HepG2 (cell line): ENCODE data around the gene METTL22. TPM values are rescaled to one million over a fixed set of nuclear protein-coding genes. Genes with fewer than 3 reads are reported as not detected.

Experiments used
- ERF ChIP-seq: IDR thresholded peaks from 2 replicates; pipeline ENCODE4 v1.6.1; 2018; ENCODE audit warnings: missing biosample characterization, missing genetic modification reagents
- FOSL2 ChIP-seq: sonication (generic); formaldehyde crosslinking; IDR thresholded peaks from 2 replicates; pipeline ENCODE4 v1.4.0; 2020; ENCODE audit warnings: missing genetic modification reagents
- FOXA1 ChIP-seq, 2 experiments: fragments of 450-650 bp in 1 of 2; sonication (generic) in 1 of 2; formaldehyde crosslinking in 1 of 2; IDR thresholded peaks; 2 replicates each; pipeline versions ENCODE4 v1.4.0 to v1.6.1; 2016 to 2020; ENCODE audit warnings: missing genetic modification reagents in 1 of 2
- FOXO1 ChIP-seq: sonication (generic); formaldehyde crosslinking; IDR thresholded peaks from 2 replicates; pipeline ENCODE4 v1.4.0; 2020; ENCODE audit warnings: missing genetic modification reagents
- KAT7 ChIP-seq: IDR thresholded peaks from 2 replicates; pipeline ENCODE4 v1.6.1; 2018; ENCODE audit warnings: borderline replicate concordance, missing compliant biosample characterization
- KDM5B ChIP-seq: sonication (generic); formaldehyde crosslinking; IDR thresholded peaks from 2 replicates; pipeline ENCODE4 v1.4.0; 2020; ENCODE audit warnings: missing genetic modification reagents, mild to moderate bottlenecking, borderline replicate concordance
- NRL ChIP-seq: sonication (generic); formaldehyde crosslinking; IDR thresholded peaks from 2 replicates; pipeline ENCODE4 v1.5.0; 2020; ENCODE audit warnings: missing genetic modification reagents, mild to moderate bottlenecking, moderate library complexity, borderline replicate concordance
- PAWR ChIP-seq: sonication (generic); formaldehyde crosslinking; IDR thresholded peaks from 2 replicates; pipeline ENCODE4 v1.4.0; 2020; ENCODE audit warnings: missing genetic modification reagents, mild to moderate bottlenecking, borderline replicate concordance
- PAX8 ChIP-seq: sonication (generic); formaldehyde crosslinking; IDR thresholded peaks from 2 replicates; pipeline ENCODE4 v1.8.0; 2022; ENCODE audit warnings: mild to moderate bottlenecking, missing genetic modification reagents, borderline replicate concordance
- RNF2 ChIP-seq: fragments of 450-650 bp; conservative IDR thresholded peaks from 2 replicates; pipeline ENCODE4 v1.6.1; 2016; ENCODE audit warnings: low read depth
- RXRB ChIP-seq: IDR thresholded peaks from 2 replicates; pipeline ENCODE4 v1.6.1; 2016; ENCODE audit warnings: borderline replicate concordance, missing genetic modification reagents, missing compliant biosample characterization
- STAT5B ChIP-seq: sonication (generic); formaldehyde crosslinking; IDR thresholded peaks from 2 replicates; pipeline ENCODE4 v1.4.0; 2020; ENCODE audit warnings: missing genetic modification reagents
- TAF15 ChIP-seq: fragments of 200-400 bp; formaldehyde crosslinking; IDR thresholded peaks from one replicate; pipeline ENCODE4 v1.6.1; 2018; ENCODE audit warnings: mild to moderate bottlenecking, low read depth, low read length; ENCODE audit not compliant: poor library complexity, severe bottlenecking
- ZBTB8A ChIP-seq: sonication (generic); formaldehyde crosslinking; IDR thresholded peaks from 2 replicates; pipeline ENCODE4 v1.4.0; 2020; ENCODE audit warnings: mild to moderate bottlenecking, low read depth, missing genetic modification reagents, borderline replicate concordance
- ZFP36L2 ChIP-seq: sonication (generic); formaldehyde crosslinking; IDR thresholded peaks from 2 replicates; pipeline ENCODE4 v1.4.0; 2020; ENCODE audit warnings: missing genetic modification reagents
- ZNF160 ChIP-seq: sonication (generic); formaldehyde crosslinking; IDR thresholded peaks from 2 replicates; pipeline ENCODE4 v1.8.0; 2022; ENCODE audit warnings: mild to moderate bottlenecking, inconsistent platforms, missing genetic modification reagents
- ZNF501 ChIP-seq: sonication (generic); formaldehyde crosslinking; IDR thresholded peaks from 2 replicates; pipeline ENCODE4 v1.5.1; 2020; ENCODE audit warnings: mild to moderate bottlenecking, moderate library complexity, missing genetic modification reagents
- ZNF552 ChIP-seq: sonication (generic); formaldehyde crosslinking; IDR thresholded peaks from 2 replicates; pipeline ENCODE4 v1.9.0; 2022; ENCODE audit warnings: missing genetic modification reagents, mild to moderate bottlenecking, borderline replicate concordance
- ZNF773 ChIP-seq: sonication (generic); formaldehyde crosslinking; IDR thresholded peaks from 2 replicates; pipeline ENCODE4 v1.4.0; 2020; ENCODE audit warnings: missing genetic modification reagents, borderline replicate concordance
- polyA plus RNA-seq, 8 experiments: library from polyadenylated mRNA; depleted of rRNA in 3 of 8; stranded (reverse) in 7 of 8; unstranded in 1 of 8; fragments of >200 nt; fragmentation: Illumina TruSeq in 4 of 8; extraction: Trizol in 4 of 8; gene quantifications; 2 replicates each; pipeline versions ENCODE4 v1.2.1 to v1.2.3, GENCODE V29; 2011 to 2016; ENCODE audit warnings: low read depth in 4 of 8, missing spikeins in 1 of 8, mixed read lengths in 1 of 8; ENCODE audit not compliant: insufficient read depth in 1 of 8
- total RNA-seq, 5 experiments: library from RNA; depleted of rRNA; stranded (reverse); fragments of >200 nt; fragmentation: Illumina TruSeq; extraction: Trizol; gene quantifications; 2 replicates each; pipeline ENCODE4 v1.2.3, GENCODE V29; 2016; ENCODE audit warnings: low read depth in 1 of 5
- TF ChIP-seq, protein P1 (sequence below): IDR thresholded peaks from 2 replicates; pipeline ENCODE4 v1.6.1; 2016; ENCODE audit warnings: low read depth, control low read depth
- TF ChIP-seq, protein P2 (sequence below): sonication (generic); formaldehyde crosslinking; conservative IDR thresholded peaks from 2 replicates; pipeline ENCODE4 v1.5.0; 2020; ENCODE audit warnings: missing genetic modification reagents
- TF ChIP-seq, protein P3 (sequence below): sonication (generic); formaldehyde crosslinking; IDR thresholded peaks from 2 replicates; pipeline ENCODE4 v1.4.0; 2020; ENCODE audit warnings: missing genetic modification reagents

The METTL22 gene
- total and polyA plus RNA-seq, 2 of the 13 experiments (the other 11 are each of a cell fraction or from before 2014, with no cell fraction given): 36.2 to 94.8 TPM

DNA sequence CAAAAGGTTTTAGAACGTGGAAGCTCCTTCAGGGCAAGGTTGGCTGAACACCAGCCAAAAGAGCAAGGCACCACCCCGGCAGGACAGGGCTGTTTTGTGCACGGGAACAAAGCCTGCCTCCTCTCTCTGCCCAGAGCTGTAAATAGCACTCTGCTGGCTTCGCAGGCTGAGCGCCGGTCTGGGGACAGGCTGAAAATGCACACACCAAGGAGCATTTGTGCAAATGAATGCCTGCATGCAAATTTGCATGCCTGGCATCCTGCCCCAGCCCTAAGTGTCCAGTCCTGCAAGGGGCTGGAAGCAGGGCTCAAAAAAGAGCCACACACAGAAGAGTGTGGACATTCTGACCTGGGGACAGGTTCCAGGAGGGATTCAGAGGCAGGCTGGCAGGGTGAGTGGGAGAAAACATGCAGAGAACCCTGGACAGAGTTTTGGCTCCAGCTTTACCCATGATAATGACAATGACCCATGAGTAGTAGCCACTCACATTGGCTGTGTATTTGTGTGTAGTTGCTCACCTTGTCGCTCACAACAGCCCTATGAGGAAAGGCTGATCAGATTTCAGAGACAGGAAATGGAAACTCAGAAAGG is 64.6 kb downstream of the METTL22 start (continued):
- TF ChIP-seq STAT5B (CRISPR knock-in tag) (no peak), PAWR (CRISPR knock-in tag) (no peak), PAX8 (no peak), RXRB (CRISPR knock-in tag) (no peak), ZNF773 (CRISPR knock-in tag) (0 out of 2 replicates have a peak, but pooled peaks have one; percentile 48), FOXO1 (CRISPR knock-in tag) (no peak), ZNF501 (CRISPR knock-in tag) (peak; percentile 11; the same call in 1 of the 2 replicates), FOXA1 (IDR thresholded peaks at IDR 0.05) (no peak), FOXA1 (CRISPR knock-in tag; IDR thresholded peaks at IDR 0.05) (peak; percentile 35; the same call in 1 of the 2 replicates), NRL (peak; percentile 49; the same call in 1 of the 2 replicates), KAT7 (no peak), RNF2 (no peak), ZNF160 (CRISPR knock-in tag) (no peak), ZFP36L2 (no peak), TAF15 (no peak), FOSL2 (CRISPR knock-in tag) (no peak), ZNF552 (0 out of 2 replicates have a peak, but pooled peaks have one; percentile 16), ERF (CRISPR knock-in tag) (no peak), KDM5B (no peak), ZBTB8A (no peak)
- TF ChIP-seq, protein P1, sequence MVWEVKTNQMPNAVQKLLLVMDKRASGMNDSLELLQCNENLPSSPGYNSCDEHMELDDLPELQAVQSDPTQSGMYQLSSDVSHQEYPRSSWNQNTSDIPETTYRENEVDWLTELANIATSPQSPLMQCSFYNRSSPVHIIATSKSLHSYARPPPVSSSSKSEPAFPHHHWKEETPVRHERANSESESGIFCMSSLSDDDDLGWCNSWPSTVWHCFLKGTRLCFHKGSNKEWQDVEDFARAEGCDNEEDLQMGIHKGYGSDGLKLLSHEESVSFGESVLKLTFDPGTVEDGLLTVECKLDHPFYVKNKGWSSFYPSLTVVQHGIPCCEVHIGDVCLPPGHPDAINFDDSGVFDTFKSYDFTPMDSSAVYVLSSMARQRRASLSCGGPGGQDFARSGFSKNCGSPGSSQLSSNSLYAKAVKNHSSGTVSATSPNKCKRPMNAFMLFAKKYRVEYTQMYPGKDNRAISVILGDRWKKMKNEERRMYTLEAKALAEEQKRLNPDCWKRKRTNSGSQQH (CRISPR knock-in tag): no peak
- TF ChIP-seq, protein P2, sequence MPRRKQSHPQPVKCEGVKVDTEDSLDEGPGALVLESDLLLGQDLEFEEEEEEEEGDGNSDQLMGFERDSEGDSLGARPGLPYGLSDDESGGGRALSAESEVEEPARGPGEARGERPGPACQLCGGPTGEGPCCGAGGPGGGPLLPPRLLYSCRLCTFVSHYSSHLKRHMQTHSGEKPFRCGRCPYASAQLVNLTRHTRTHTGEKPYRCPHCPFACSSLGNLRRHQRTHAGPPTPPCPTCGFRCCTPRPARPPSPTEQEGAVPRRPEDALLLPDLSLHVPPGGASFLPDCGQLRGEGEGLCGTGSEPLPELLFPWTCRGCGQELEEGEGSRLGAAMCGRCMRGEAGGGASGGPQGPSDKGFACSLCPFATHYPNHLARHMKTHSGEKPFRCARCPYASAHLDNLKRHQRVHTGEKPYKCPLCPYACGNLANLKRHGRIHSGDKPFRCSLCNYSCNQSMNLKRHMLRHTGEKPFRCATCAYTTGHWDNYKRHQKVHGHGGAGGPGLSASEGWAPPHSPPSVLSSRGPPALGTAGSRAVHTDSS (CRISPR knock-in tag): peak; percentile 19; the same call in 1 of the 2 replicates
- TF ChIP-seq, protein P3, sequence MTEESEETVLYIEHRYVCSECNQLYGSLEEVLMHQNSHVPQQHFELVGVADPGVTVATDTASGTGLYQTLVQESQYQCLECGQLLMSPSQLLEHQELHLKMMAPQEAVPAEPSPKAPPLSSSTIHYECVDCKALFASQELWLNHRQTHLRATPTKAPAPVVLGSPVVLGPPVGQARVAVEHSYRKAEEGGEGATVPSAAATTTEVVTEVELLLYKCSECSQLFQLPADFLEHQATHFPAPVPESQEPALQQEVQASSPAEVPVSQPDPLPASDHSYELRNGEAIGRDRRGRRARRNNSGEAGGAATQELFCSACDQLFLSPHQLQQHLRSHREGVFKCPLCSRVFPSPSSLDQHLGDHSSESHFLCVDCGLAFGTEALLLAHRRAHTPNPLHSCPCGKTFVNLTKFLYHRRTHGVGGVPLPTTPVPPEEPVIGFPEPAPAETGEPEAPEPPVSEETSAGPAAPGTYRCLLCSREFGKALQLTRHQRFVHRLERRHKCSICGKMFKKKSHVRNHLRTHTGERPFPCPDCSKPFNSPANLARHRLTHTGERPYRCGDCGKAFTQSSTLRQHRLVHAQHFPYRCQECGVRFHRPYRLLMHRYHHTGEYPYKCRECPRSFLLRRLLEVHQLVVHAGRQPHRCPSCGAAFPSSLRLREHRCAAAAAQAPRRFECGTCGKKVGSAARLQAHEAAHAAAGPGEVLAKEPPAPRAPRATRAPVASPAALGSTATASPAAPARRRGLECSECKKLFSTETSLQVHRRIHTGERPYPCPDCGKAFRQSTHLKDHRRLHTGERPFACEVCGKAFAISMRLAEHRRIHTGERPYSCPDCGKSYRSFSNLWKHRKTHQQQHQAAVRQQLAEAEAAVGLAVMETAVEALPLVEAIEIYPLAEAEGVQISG (CRISPR knock-in tag): peak; percentile 32; the same call in 1 of the 2 replicates
